NCI-H1105 treated with DMSO at 0.1 percent for 48 hours (cell line): ENCODE results near the gene SMARCC1.

Experiments
- DNase-seq: peaks from one replicate; lab custom pipeline; 2025; lab: John Stamatoyannopoulos, UW

The SMARCC1 gene

DNA sequence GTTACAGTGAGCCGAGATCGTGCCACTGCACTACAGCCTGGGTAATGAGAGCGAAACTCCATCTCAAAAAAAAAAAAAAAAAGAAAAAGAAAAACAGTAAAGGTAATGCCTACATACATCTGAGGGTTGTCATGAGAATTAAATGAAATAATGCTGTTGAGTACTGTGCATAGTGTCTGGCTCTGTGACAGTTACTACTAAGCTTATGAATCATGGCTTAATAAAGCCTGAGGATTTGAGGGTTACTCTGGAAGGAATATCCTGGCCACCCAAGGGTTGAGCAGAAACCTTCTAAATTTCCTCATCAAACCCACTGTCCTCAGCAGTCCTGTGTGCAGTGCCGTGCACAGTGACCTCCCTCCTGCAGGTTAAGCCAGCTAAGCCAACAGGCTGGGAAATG, 241.4 kb downstream of the SMARCC1 start:
- DNase-seq, result no peak

DNA sequence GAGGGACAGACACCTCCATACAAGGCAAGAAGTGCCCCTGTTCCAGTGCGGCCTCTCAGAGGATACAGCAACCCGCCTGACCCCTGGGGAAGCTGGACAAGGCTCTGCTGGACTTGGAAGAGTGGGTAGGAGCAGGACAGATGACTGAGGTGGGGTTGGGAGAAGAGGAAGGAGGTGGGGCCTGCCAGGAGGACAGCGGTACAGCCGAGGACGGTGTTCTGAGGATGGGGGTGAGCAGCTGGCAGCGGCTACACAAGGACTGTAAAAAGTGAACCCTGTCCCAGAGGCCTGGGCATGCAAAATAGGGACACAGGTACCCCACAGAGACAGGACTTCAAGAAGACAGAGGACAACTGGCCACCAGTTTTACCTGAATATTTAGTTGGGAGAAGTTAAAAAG, 244.7 kb downstream of the SMARCC1 start:
- DNase-seq, result no peak

- DNase-seq, result no peak
Observed at GRCh38 chr3:47536221-47536891, 245.3 kb downstream of the SMARCC1 start.
